GM23338 (cell line): Measurements from ENCODE around the gene GCK. TPM values are rescaled to one million over a fixed set of nuclear protein-coding genes. Genes with fewer than 3 reads are reported as not detected.

Experiments
- ATAC-seq: fragments of 200-7000 bp; cut with Tn5 transposase; 3 replicates; pipeline ENCODE4 v1.9.1; 2020
- DNase-seq: peaks from one replicate; pipeline ENCODE4 v3.0.0-alpha.2; 2015; ENCODE audit warnings: low spot score
- H2AFZ ChIP-seq: fragments of 200-600 bp; sonication (generic); 2 replicates; pipeline ENCODE4 v1.8.0; 2016; ENCODE audit warnings: antibody characterized with exemption, mild to moderate bottlenecking, moderate library complexity
- H3F3A ChIP-seq: fragments of 200-600 bp; sonication (generic); replicated peaks from 2 replicates; pipeline ENCODE4 v1.8.0; 2017; ENCODE audit warnings: antibody characterized with exemption, mixed run types, low read depth
- H3K27ac ChIP-seq: fragments of 200-600 bp; sonication (generic); 2 replicates; pipeline ENCODE4 v1.6.1; 2016; ENCODE audit warnings: low read depth
- H3K27me3 ChIP-seq: fragments of 200-600 bp; sonication (generic); 2 replicates; pipeline ENCODE4 v1.8.0; 2016; ENCODE audit warnings: mild to moderate bottlenecking, mixed run types, moderate library complexity; ENCODE audit not compliant: insufficient read depth
- H3K36me3 ChIP-seq: fragments of 200-600 bp; sonication (generic); 2 replicates; pipeline ENCODE4 v1.8.0; 2016; ENCODE audit warnings: mild to moderate bottlenecking; ENCODE audit not compliant: insufficient read depth
- H3K4me1 ChIP-seq: fragments of 200-600 bp; sonication (generic); 2 replicates; pipeline ENCODE4 v1.8.0; 2016; ENCODE audit warnings: mild to moderate bottlenecking, moderate library complexity; ENCODE audit not compliant: insufficient read depth
- H3K4me2 ChIP-seq: fragments of 200-600 bp; sonication (generic); 2 replicates; pipeline ENCODE4 v1.7.1; 2017; ENCODE audit warnings: mixed run types
- H3K4me3 ChIP-seq: fragments of 200-600 bp; sonication (generic); 2 replicates; pipeline ENCODE4 v1.6.1; 2016; ENCODE audit warnings: mixed run types
- H3K79me2 ChIP-seq: fragments of 200-600 bp; sonication (generic); replicated peaks from 2 replicates; pipeline ENCODE4 v1.8.0; 2017; ENCODE audit warnings: mild to moderate bottlenecking; ENCODE audit not compliant: insufficient read depth
- H3K9me2 ChIP-seq: fragments of 200-600 bp; sonication (generic); 2 replicates; pipeline ENCODE4 v1.8.0; 2017; ENCODE audit not compliant: insufficient read depth
- H4K20me1 ChIP-seq: fragments of 200-600 bp; sonication (generic); replicated peaks from 2 replicates; pipeline ENCODE4 v1.8.0; 2017; ENCODE audit warnings: mild to moderate bottlenecking; ENCODE audit not compliant: insufficient read depth
- H3K27ac Mint-ChIP-seq: 2 replicates; pipeline ENCODE4 v1.8.0; 2020; ENCODE audit warnings: inconsistent platforms, mild to moderate bottlenecking, moderate library complexity, mixed read lengths
- H3K27me3 Mint-ChIP-seq: 3 replicates; pipeline ENCODE4 v1.8.0; 2022; ENCODE audit warnings: low read depth, mild to moderate bottlenecking, moderate library complexity, mixed read lengths, inconsistent platforms; ENCODE audit not compliant: insufficient read depth, poor library complexity
- H3K36me3 Mint-ChIP-seq: 3 replicates; pipeline ENCODE4 v1.8.0; 2021; ENCODE audit warnings: low read depth, mild to moderate bottlenecking, inconsistent platforms, moderate library complexity, mixed read lengths
- H3K4me1 Mint-ChIP-seq: 3 replicates; pipeline ENCODE4 v1.8.0; 2020; ENCODE audit warnings: mild to moderate bottlenecking, inconsistent platforms, mixed read lengths
- H3K4me3 Mint-ChIP-seq: 3 replicates; pipeline ENCODE4 v1.8.0; 2021; ENCODE audit warnings: moderate library complexity, mild to moderate bottlenecking, inconsistent platforms, mixed read lengths
- H3K9me3 Mint-ChIP-seq: 3 replicates; pipeline ENCODE4 v1.8.0; 2020; ENCODE audit warnings: moderate library complexity, mild to moderate bottlenecking, inconsistent platforms, mixed read lengths
- CREB1 ChIP-seq: fragments of 250-450 bp; sonication (Bioruptor Pico); IDR thresholded peaks from 2 replicates; pipeline ENCODE4 v1.5.0; 2020; ENCODE audit warnings: low read depth, mild to moderate bottlenecking, moderate library complexity
- NANOG ChIP-seq: IDR thresholded peaks from 2 replicates; pipeline ENCODE4 v1.6.1; 2016; ENCODE audit warnings: antibody characterized with exemption, borderline replicate concordance
- POLR2AphosphoS5 ChIP-seq: IDR thresholded peaks from 2 replicates; pipeline ENCODE4 v1.6.1; 2016; ENCODE audit warnings: antibody characterized with exemption, low read depth
- ZNF331 ChIP-seq: fragments of 250-450 bp; sonication (Bioruptor Pico); IDR thresholded peaks from 2 replicates; pipeline ENCODE4 v1.5.0; 2020; ENCODE audit warnings: low read depth, mild to moderate bottlenecking, moderate library complexity
- polyA plus RNA-seq: library from polyadenylated mRNA; unstranded; fragments of >200 nt; fragmentation: Nextera tagmentation; extraction: Ambion mirVana; gene quantifications from 2 replicates; pipeline ENCODE4 v1.2.1, GENCODE V29; 2016
- total RNA-seq: library from RNA; depleted of rRNA; stranded (reverse); fragments of >200 nt; shearing (Covaris generic); gene quantifications from 2 replicates; pipeline ENCODE4 v1.2.3, GENCODE V29; 2014
- TF ChIP-seq, protein P1 (sequence below), 2 experiments: fragments of 200-600 bp in 1 of 2; sonication (generic) in 1 of 2; conservative IDR thresholded peaks; 2 replicates each; pipeline versions ENCODE4 v1.5.1 to v1.6.1; 2016 to 2017; ENCODE audit warnings: antibody characterized with exemption in 2 of 2, low read depth in 2 of 2, mild to moderate bottlenecking in 2 of 2, moderate library complexity in 1 of 2
- TF ChIP-seq, protein P2 (sequence below): IDR thresholded peaks from one replicate; pipeline ENCODE4 v1.6.1; 2018; ENCODE audit warnings: antibody characterized with exemption; ENCODE audit not compliant: unreplicated experiment
- TF ChIP-seq, protein P3 (sequence below): fragments of 250-450 bp; sonication (Bioruptor Pico); IDR thresholded peaks from 2 replicates; pipeline ENCODE4 v1.5.0; 2020; ENCODE audit warnings: mild to moderate bottlenecking, moderate library complexity

Gene GCK
- total and polyA plus RNA-seq, 2 experiments from 2014 or later = 6.1 to 7.3 TPM

DNA sequence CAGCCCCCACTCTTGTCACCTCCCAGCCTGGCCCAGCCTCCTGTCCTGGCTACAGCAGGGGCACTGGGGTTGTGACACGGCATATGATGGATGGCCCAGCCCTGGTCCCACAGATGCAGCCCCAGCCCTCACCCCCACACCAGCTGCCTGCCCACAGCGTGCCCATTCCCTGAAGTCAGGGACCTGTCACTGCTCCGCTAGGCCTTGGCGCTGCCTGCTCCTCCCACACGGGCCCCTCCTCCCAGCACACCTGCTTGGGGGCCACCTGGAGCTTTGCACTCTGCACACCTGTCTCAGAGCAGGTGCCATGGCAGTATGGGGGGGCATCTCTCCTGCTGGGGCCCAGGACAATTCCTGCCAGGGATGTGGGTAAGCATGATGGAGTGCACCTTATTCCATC, 3.5 kb downstream of the GCK start:
- Histone ChIP-seq H3K9me2 (0 out of 2 replicates have a peak, but pooled peaks cover 12% of the 10 kb centered on the region), H3K27me3 (no peaks in the 10 kb centered on the region), H3K27ac (no peak overlapping the region), H4K20me1 (no peaks in the 10 kb centered on the region), H3F3A (no peaks in the 10 kb centered on the region), H3K4me1 (no peaks in the 10 kb centered on the region), H3K4me2 (no peak overlapping the region), H3K4me3 (no peak overlapping the region), H3K36me3 (no peaks in the 10 kb centered on the region), H3K79me2 (no peaks in the 10 kb centered on the region), H2AFZ (no peak overlapping the region)
- TF ChIP-seq, protein P1, sequence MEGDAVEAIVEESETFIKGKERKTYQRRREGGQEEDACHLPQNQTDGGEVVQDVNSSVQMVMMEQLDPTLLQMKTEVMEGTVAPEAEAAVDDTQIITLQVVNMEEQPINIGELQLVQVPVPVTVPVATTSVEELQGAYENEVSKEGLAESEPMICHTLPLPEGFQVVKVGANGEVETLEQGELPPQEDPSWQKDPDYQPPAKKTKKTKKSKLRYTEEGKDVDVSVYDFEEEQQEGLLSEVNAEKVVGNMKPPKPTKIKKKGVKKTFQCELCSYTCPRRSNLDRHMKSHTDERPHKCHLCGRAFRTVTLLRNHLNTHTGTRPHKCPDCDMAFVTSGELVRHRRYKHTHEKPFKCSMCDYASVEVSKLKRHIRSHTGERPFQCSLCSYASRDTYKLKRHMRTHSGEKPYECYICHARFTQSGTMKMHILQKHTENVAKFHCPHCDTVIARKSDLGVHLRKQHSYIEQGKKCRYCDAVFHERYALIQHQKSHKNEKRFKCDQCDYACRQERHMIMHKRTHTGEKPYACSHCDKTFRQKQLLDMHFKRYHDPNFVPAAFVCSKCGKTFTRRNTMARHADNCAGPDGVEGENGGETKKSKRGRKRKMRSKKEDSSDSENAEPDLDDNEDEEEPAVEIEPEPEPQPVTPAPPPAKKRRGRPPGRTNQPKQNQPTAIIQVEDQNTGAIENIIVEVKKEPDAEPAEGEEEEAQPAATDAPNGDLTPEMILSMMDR (conservative IDR thresholded peaks at IDR 0.05; ENCODE audit: low read depth in 2 of 2) = no peak
- TF ChIP-seq, protein P2, sequence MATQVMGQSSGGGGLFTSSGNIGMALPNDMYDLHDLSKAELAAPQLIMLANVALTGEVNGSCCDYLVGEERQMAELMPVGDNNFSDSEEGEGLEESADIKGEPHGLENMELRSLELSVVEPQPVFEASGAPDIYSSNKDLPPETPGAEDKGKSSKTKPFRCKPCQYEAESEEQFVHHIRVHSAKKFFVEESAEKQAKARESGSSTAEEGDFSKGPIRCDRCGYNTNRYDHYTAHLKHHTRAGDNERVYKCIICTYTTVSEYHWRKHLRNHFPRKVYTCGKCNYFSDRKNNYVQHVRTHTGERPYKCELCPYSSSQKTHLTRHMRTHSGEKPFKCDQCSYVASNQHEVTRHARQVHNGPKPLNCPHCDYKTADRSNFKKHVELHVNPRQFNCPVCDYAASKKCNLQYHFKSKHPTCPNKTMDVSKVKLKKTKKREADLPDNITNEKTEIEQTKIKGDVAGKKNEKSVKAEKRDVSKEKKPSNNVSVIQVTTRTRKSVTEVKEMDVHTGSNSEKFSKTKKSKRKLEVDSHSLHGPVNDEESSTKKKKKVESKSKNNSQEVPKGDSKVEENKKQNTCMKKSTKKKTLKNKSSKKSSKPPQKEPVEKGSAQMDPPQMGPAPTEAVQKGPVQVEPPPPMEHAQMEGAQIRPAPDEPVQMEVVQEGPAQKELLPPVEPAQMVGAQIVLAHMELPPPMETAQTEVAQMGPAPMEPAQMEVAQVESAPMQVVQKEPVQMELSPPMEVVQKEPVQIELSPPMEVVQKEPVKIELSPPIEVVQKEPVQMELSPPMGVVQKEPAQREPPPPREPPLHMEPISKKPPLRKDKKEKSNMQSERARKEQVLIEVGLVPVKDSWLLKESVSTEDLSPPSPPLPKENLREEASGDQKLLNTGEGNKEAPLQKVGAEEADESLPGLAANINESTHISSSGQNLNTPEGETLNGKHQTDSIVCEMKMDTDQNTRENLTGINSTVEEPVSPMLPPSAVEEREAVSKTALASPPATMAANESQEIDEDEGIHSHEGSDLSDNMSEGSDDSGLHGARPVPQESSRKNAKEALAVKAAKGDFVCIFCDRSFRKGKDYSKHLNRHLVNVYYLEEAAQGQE = no peak
- TF ChIP-seq POLR2AphosphoS5 = no peak
- TF ChIP-seq NANOG = no peak
- no peak for TF ChIP-seq CREB1 (CRISPR knock-in tag)
- TF ChIP-seq ZNF331 (CRISPR knock-in tag) = no peak
- TF ChIP-seq, protein P3, sequence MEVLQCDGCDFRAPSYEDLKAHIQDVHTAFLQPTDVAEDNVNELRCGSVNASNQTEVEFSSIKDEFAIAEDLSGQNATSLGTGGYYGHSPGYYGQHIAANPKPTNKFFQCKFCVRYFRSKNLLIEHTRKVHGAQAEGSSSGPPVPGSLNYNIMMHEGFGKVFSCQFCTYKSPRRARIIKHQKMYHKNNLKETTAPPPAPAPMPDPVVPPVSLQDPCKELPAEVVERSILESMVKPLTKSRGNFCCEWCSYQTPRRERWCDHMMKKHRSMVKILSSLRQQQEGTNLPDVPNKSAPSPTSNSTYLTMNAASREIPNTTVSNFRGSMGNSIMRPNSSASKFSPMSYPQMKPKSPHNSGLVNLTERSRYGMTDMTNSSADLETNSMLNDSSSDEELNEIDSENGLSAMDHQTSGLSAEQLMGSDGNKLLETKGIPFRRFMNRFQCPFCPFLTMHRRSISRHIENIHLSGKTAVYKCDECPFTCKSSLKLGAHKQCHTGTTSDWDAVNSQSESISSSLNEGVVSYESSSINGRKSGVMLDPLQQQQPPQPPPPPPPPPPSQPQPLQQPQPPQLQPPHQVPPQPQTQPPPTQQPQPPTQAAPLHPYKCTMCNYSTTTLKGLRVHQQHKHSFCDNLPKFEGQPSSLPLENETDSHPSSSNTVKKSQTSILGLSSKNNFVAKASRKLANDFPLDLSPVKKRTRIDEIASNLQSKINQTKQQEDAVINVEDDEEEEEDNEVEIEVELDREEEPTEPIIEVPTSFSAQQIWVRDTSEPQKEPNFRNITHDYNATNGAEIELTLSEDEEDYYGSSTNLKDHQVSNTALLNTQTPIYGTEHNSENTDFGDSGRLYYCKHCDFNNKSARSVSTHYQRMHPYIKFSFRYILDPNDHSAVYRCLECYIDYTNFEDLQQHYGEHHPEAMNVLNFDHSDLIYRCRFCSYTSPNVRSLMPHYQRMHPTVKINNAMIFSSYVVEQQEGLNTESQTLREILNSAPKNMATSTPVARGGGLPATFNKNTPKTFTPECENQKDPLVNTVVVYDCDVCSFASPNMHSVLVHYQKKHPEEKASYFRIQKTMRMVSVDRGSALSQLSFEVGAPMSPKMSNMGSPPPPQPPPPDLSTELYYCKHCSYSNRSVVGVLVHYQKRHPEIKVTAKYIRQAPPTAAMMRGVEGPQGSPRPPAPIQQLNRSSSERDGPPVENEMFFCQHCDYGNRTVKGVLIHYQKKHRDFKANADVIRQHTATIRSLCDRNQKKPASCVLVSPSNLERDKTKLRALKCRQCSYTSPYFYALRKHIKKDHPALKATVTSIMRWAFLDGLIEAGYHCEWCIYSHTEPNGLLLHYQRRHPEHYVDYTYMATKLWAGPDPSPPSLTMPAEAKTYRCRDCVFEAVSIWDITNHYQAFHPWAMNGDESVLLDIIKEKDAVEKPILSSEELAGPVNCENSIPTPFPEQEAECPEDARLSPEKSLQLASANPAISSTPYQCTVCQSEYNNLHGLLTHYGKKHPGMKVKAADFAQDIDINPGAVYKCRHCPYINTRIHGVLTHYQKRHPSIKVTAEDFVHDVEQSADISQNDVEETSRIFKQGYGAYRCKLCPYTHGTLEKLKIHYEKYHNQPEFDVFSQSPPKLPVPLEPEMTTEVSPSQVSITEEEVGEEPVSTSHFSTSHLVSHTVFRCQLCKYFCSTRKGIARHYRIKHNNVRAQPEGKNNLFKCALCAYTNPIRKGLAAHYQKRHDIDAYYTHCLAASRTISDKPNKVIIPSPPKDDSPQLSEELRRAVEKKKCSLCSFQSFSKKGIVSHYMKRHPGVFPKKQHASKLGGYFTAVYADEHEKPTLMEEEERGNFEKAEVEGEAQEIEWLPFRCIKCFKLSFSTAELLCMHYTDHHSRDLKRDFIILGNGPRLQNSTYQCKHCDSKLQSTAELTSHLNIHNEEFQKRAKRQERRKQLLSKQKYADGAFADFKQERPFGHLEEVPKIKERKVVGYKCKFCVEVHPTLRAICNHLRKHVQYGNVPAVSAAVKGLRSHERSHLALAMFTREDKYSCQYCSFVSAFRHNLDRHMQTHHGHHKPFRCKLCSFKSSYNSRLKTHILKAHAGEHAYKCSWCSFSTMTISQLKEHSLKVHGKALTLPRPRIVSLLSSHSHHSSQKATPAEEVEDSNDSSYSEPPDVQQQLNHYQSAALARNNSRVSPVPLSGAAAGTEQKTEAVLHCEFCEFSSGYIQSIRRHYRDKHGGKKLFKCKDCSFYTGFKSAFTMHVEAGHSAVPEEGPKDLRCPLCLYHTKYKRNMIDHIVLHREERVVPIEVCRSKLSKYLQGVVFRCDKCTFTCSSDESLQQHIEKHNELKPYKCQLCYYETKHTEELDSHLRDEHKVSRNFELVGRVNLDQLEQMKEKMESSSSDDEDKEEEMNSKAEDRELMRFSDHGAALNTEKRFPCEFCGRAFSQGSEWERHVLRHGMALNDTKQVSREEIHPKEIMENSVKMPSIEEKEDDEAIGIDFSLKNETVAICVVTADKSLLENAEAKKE (CRISPR knock-in tag) = no peak
- Mint-ChIP-seq H3K4me3 (no peak overlapping the region), H3K4me1 (peaks cover 20% of the 10 kb centered on the region), H3K27me3 (peaks cover 13% of the 10 kb centered on the region), H3K9me3 (peaks cover 13% of the 10 kb centered on the region), H3K27ac (no peak overlapping the region), H3K36me3 (no peaks in the 10 kb centered on the region; the same call in 2 of the 3 replicates)
- ATAC-seq (no peak), DNase-seq (no peak)
